Astrocyte (in vitro differentiated cells and primary cell): ENCODE results near the gene GALR1. TPM values are rescaled to one million over a fixed set of nuclear protein-coding genes. Genes with fewer than 3 reads are reported as not detected.
A peak's percentile ranks its signal among the peaks of the same experiment; 100 is the strongest.

Experiments used
- DNase-seq: peaks from one replicate; pipeline ENCODE4 v3.0.0-alpha.2; 2010; ENCODE audit warnings: low read depth
- FAIRE-seq: peaks from 2 replicates; lab custom pipeline; 2011; peaks lifted over from hg19 to GRCh38; lab: Jason Lieb, UNC
- H2AFZ ChIP-seq: 2 replicates; pipeline ENCODE4 v1.6.0; 2012; ENCODE audit warnings: low read depth, low read length, inconsistent platforms
- H3K27ac ChIP-seq: 2 replicates; pipeline ENCODE4 v1.5.1; 2011; ENCODE audit warnings: low read depth, low read length, inconsistent platforms
- H3K27me3 ChIP-seq: 2 replicates; pipeline ENCODE4 v1.6.0; 2011; ENCODE audit warnings: low read length, inconsistent platforms; ENCODE audit not compliant: insufficient read depth
- H3K36me3 ChIP-seq: 2 replicates; pipeline ENCODE4 v1.5.1; 2011; ENCODE audit warnings: low read length, inconsistent platforms; ENCODE audit not compliant: insufficient read depth
- H3K4me1 ChIP-seq: 2 replicates; pipeline ENCODE4 v1.5.1; 2011; ENCODE audit warnings: low read length, inconsistent platforms; ENCODE audit not compliant: insufficient read depth
- H3K4me2 ChIP-seq: 2 replicates; pipeline ENCODE4 v1.6.0; 2012; ENCODE audit warnings: low read length, inconsistent platforms
- H3K4me3 ChIP-seq: 2 replicates; pipeline ENCODE4 v1.5.1; 2011; ENCODE audit warnings: low read depth, mild to moderate bottlenecking, low read length, inconsistent platforms; ENCODE audit not compliant: insufficient read depth
- H3K79me2 ChIP-seq: 2 replicates; pipeline ENCODE4 v1.6.0; 2012; ENCODE audit warnings: mild to moderate bottlenecking, low read length, inconsistent platforms; ENCODE audit not compliant: insufficient read depth
- H3K9ac ChIP-seq: 2 replicates; pipeline ENCODE4 v1.6.0; 2012; ENCODE audit warnings: mild to moderate bottlenecking, low read length, inconsistent platforms
- H3K9me3 ChIP-seq: 2 replicates; pipeline ENCODE4 v1.5.1; 2012; ENCODE audit warnings: low read depth, mild to moderate bottlenecking, low read length, inconsistent platforms; ENCODE audit not compliant: insufficient read depth
- H4K20me1 ChIP-seq: 2 replicates; pipeline ENCODE4 v1.6.0; 2012; ENCODE audit warnings: low read length, inconsistent platforms; ENCODE audit not compliant: insufficient read depth
- H3K27ac Mint-ChIP-seq: one replicate; pipeline ENCODE4 v1.8.0; 2021; ENCODE audit warnings: mild to moderate bottlenecking, mixed read lengths; ENCODE audit not compliant: unreplicated experiment
- H3K27me3 Mint-ChIP-seq: one replicate; pipeline ENCODE4 v1.8.0; 2021; ENCODE audit warnings: low read depth, mixed read lengths; ENCODE audit not compliant: unreplicated experiment
- H3K36me3 Mint-ChIP-seq: one replicate; pipeline ENCODE4 v1.8.0; 2021; ENCODE audit warnings: low read depth, mixed read lengths; ENCODE audit not compliant: unreplicated experiment
- H3K4me1 Mint-ChIP-seq: one replicate; pipeline ENCODE4 v1.8.0; 2021; ENCODE audit warnings: low read depth, mixed read lengths; ENCODE audit not compliant: unreplicated experiment
- H3K4me3 Mint-ChIP-seq: one replicate; pipeline ENCODE4 v1.8.0; 2021; ENCODE audit warnings: mild to moderate bottlenecking, moderate library complexity, mixed read lengths; ENCODE audit not compliant: unreplicated experiment
- H3K9me3 Mint-ChIP-seq: one replicate; pipeline ENCODE4 v1.8.0; 2021; ENCODE audit warnings: mild to moderate bottlenecking, mixed read lengths; ENCODE audit not compliant: unreplicated experiment
- CTCF ChIP-seq: IDR thresholded peaks from 2 replicates; pipeline ENCODE4 v1.5.1; 2011; ENCODE audit warnings: low read depth, mild to moderate bottlenecking, inconsistent platforms, low read length, moderate library complexity; ENCODE audit not compliant: insufficient read depth
- EZH2 ChIP-seq: IDR thresholded peaks from 2 replicates; pipeline ENCODE4 v1.6.1; 2012; ENCODE audit warnings: mild to moderate bottlenecking, low read length, inconsistent platforms; ENCODE audit not compliant: insufficient read depth
- total RNA-seq: library from RNA; stranded (reverse); gene quantifications from 2 replicates; pipeline ENCODE4 v1.2.1, GENCODE V29; 2021

Gene GALR1
- total RNA-seq, 1 donor from 2014 or later = not detected

- Mint-ChIP-seq H3K27me3 (peaks cover 3% of the 10 kb centered on the region), H3K4me3 (no peak overlapping the region), H3K36me3 (no peaks in the 10 kb centered on the region), H3K4me1 (peaks cover 1% of the 10 kb centered on the region), H3K27ac (no peak overlapping the region), H3K9me3 (no peaks in the 10 kb centered on the region)
- Histone ChIP-seq H3K4me1 (no peaks in the 10 kb centered on the region), H2AFZ (no peak overlapping the region), H3K9ac (no peak overlapping the region), H3K36me3 (no peaks in the 10 kb centered on the region), H3K27ac (no peak overlapping the region), H3K4me3 (no peak overlapping the region), H4K20me1 (no peaks in the 10 kb centered on the region), H3K9me3 (no peaks in the 10 kb centered on the region), H3K27me3 (peaks cover 2% of the 10 kb centered on the region), H3K79me2 (no peaks in the 10 kb centered on the region), H3K4me2 (no peak overlapping the region)
- FAIRE-seq (no peak), DNase-seq (no peak)
- TF ChIP-seq EZH2 (no peak), CTCF (no peak)
These were observed 28.9 kb upstream of the GALR1 start for GRCh38 chr18:77220726-77221125.

- Histone ChIP-seq H3K36me3 (no peaks in the 10 kb centered on the region), H3K4me3 (no peak overlapping the region), H3K9me3 (no peaks in the 10 kb centered on the region), H3K79me2 (no peaks in the 10 kb centered on the region), H3K27me3 (no peaks in the 10 kb centered on the region), H4K20me1 (no peaks in the 10 kb centered on the region), H3K4me2 (no peak overlapping the region), H2AFZ (no peak overlapping the region), H3K4me1 (no peaks in the 10 kb centered on the region), H3K9ac (no peak overlapping the region), H3K27ac (no peak overlapping the region)
- H3K4me3 Mint-ChIP-seq = no peak overlapping the region
- FAIRE-seq (no peak), DNase-seq (no peak)
- H3K9me3 Mint-ChIP-seq = no peaks in the 10 kb centered on the region
- no peak for TF ChIP-seq CTCF
- TF ChIP-seq EZH2 = no peak
- no peaks in the 10 kb centered on the region for H3K36me3 Mint-ChIP-seq
- peaks cover 4% of the 10 kb centered on the region for H3K27me3 Mint-ChIP-seq
- no peak overlapping the region for H3K27ac Mint-ChIP-seq
- H3K4me1 Mint-ChIP-seq = peaks cover 1% of the 10 kb centered on the region
These were observed 27.2 kb upstream of the GALR1 start for GRCh38 chr18:77222464-77222863.

- Histone ChIP-seq H3K4me3 (no peak overlapping the region), H3K9ac (no peak overlapping the region), H3K79me2 (no peaks in the 10 kb centered on the region), H3K9me3 (no peaks in the 10 kb centered on the region), H3K4me1 (no peaks in the 10 kb centered on the region), H3K4me2 (no peak overlapping the region), H3K27ac (no peak overlapping the region), H2AFZ (peak overlapping the region; percentile 2), H4K20me1 (no peaks in the 10 kb centered on the region), H3K36me3 (no peaks in the 10 kb centered on the region), H3K27me3 (no peaks in the 10 kb centered on the region)
- Mint-ChIP-seq H3K4me3 (no peak overlapping the region), H3K27ac (no peak overlapping the region), H3K9me3 (no peaks in the 10 kb centered on the region), H3K4me1 (peaks cover 1% of the 10 kb centered on the region), H3K36me3 (no peaks in the 10 kb centered on the region), H3K27me3 (peaks cover 4% of the 10 kb centered on the region)
- TF ChIP-seq CTCF (no peak), EZH2 (no peak)
- DNase-seq (no peak), FAIRE-seq (no peak)
These were observed 26.4 kb upstream of the GALR1 start for GRCh38 chr18:77223221-77223639.
